Endothelial cell of umbilical vein (primary cell): Measurements from ENCODE around the gene ZP3. TPM values are rescaled to one million over a fixed set of nuclear protein-coding genes. Genes with fewer than 3 reads are reported as not detected.
"Not testable (repeated sequence)": the region's sequence is repeated elsewhere in the genome, so short reads cannot be mapped to it uniquely, and the experiment has no call there.

Source experiments
- BruUV-seq: library from RNA; stranded (reverse); fragments of 400-500 nt; replicated peaks from 2 replicates; lab custom pipeline; 2021; lab: Mats Ljungman, UMichigan
- CTCF ChIA-PET: fragments of 300-600, 350-600 bp; sonication (Branson Sonifier 250); formaldehyde crosslinking; loops from one replicate; lab custom pipeline; 2021; ENCODE audit warnings: antibody characterized with exemption, inconsistent platforms; lab: Charles Lee
- POLR2A ChIA-PET: fragments of 300-600, 350-600 bp; sonication (Branson Sonifier 250); formaldehyde crosslinking; loops from one replicate; lab custom pipeline; 2021; ENCODE audit warnings: antibody characterized with exemption, inconsistent platforms; lab: Charles Lee
- DNase-seq: peaks from one replicate; pipeline ENCODE4 v3.0.0-alpha.2; 2011; ENCODE audit warnings: low read depth, low spot score
- FAIRE-seq: peaks from 2 replicates; lab custom pipeline; 2011; peaks lifted over from hg19 to GRCh38; lab: Jason Lieb, UNC
- H2AFZ ChIP-seq: 2 replicates; pipeline ENCODE4 v1.6.0; 2012; ENCODE audit warnings: low read depth, low read length, control low read depth, inconsistent platforms
- H3K27ac ChIP-seq: 2 replicates; pipeline ENCODE4 v1.5.1; 2011; ENCODE audit warnings: low read depth, mild to moderate bottlenecking, control low read depth, low read length, moderate library complexity; ENCODE audit not compliant: insufficient read depth
- H3K27me3 ChIP-seq, 2 experiments: 2 replicates each; pipeline versions ENCODE4 v1.6.0 to v1.6.1; 2011; ENCODE audit warnings: low read length in 2 of 2, mixed read lengths in 1 of 2; ENCODE audit not compliant: control insufficient read depth in 2 of 2, insufficient read depth in 2 of 2
- H3K36me3 ChIP-seq, 2 experiments: 2 replicates in 1 of 2; 3 replicates in 1 of 2; pipeline ENCODE4 v1.5.1; 2011; ENCODE audit warnings: low read length in 2 of 2, mild to moderate bottlenecking in 1 of 2, moderate library complexity in 1 of 2; ENCODE audit not compliant: control insufficient read depth in 2 of 2, insufficient read depth in 2 of 2; ENCODE audit errors: extremely low read depth in 1 of 2
- H3K4me1 ChIP-seq: 3 replicates; pipeline ENCODE4 v1.5.1; 2011; ENCODE audit warnings: mild to moderate bottlenecking, low read length; ENCODE audit not compliant: control insufficient read depth, insufficient read depth; ENCODE audit errors: extremely low read depth
- H3K4me2 ChIP-seq: 2 replicates; pipeline ENCODE4 v1.6.1; 2011; ENCODE audit warnings: low read length, control low read depth, mixed read lengths; ENCODE audit not compliant: insufficient read depth
- H3K4me3 ChIP-seq, 3 experiments: fragments of 200-600 bp in 1 of 3; sonication (generic), shearing (Covaris generic) in 1 of 3; replicated peaks in 1 of 3; 2 replicates each; pipeline ENCODE4 v1.5.1; 2011 to 2016; ENCODE audit warnings: control low read depth in 3 of 3, low read length in 3 of 3, mild to moderate bottlenecking in 2 of 3, inconsistent platforms in 1 of 3, low read depth in 1 of 3, moderate library complexity in 1 of 3; ENCODE audit not compliant: insufficient read depth in 1 of 3
- H3K79me2 ChIP-seq: 2 replicates; pipeline ENCODE4 v1.6.0; 2012; ENCODE audit warnings: low read length, inconsistent platforms; ENCODE audit not compliant: control insufficient read depth, insufficient read depth
- H3K9ac ChIP-seq: replicated peaks from 2 replicates; pipeline ENCODE3; 2011; ENCODE audit warnings: low read length, control low read depth; ENCODE audit not compliant: insufficient read depth; ENCODE audit errors: extremely low read depth
- H3K9me1 ChIP-seq: replicated peaks from 3 replicates; pipeline ENCODE4 v1.6.0; 2011; ENCODE audit warnings: mild to moderate bottlenecking, low read length; ENCODE audit not compliant: control insufficient read depth, insufficient read depth; ENCODE audit errors: extremely low read depth
- H3K9me3 ChIP-seq: replicated peaks from 2 replicates; pipeline ENCODE4 v1.5.1; 2012; ENCODE audit warnings: low read length, inconsistent platforms; ENCODE audit not compliant: control insufficient read depth, insufficient read depth
- H4K20me1 ChIP-seq: replicated peaks from 2 replicates; pipeline ENCODE3; 2011; ENCODE audit warnings: mild to moderate bottlenecking, low read length; ENCODE audit not compliant: control insufficient read depth, insufficient read depth; ENCODE audit errors: extremely low read depth
- dilution Hi-C: fragments of 300-500 bp; cut with MboI; formaldehyde crosslinking; loops from one replicate; pipeline ENCODE4 v1.15.0; 2019; ENCODE audit warnings: low sequenced_read_pairs; ENCODE audit not compliant: extremely low pct_ligation_motif_present
- intact Hi-C: fragments of 100-400 bp; cut with micrococcal nuclease; formaldehyde crosslinking; loops from one replicate; pipeline ENCODE4 v1.10.0; 2022
- polyA plus RNA-seq, 4 experiments: library from polyadenylated mRNA; depleted of rRNA in 3 of 4; stranded (reverse) in 3 of 4; unstranded in 1 of 4; fragments of >200 nt; gene quantifications; 2 replicates each; pipeline versions ENCODE4 v1.2.1 to v1.2.3, GENCODE V29; 2011 to 2012; ENCODE audit warnings: missing spikeins in 1 of 4
- total RNA-seq: library from RNA; stranded (reverse); gene quantifications from 2 replicates; pipeline ENCODE4 v1.2.3, GENCODE V29; 2021

ZP3 gene
- total and polyA plus RNA-seq, 2 donors (not counting 3 experiments of a cell fraction or from before 2014, with no cell fraction given) = 3.0 to 4.0 TPM

GRCh38 chr7:76457017-76457416 is 32.3 kb downstream of the ZP3 start:
- H3K9me1 ChIP-seq, H3K4me2 ChIP-seq, DNase-seq, CTCF ChIA-PET, H3K9me3 ChIP-seq, FAIRE-seq, H3K4me3 ChIP-seq, dilution Hi-C loops, H3K27me3 ChIP-seq, intact Hi-C loops, H3K79me2 ChIP-seq, H3K4me1 ChIP-seq, POLR2A ChIA-PET, H2AFZ ChIP-seq, H3K27ac ChIP-seq, BruUV-seq, H4K20me1 ChIP-seq, H3K9ac ChIP-seq, H3K36me3 ChIP-seq: not testable (repeated sequence)

GRCh38 chr7:76458504-76458903 is 33.8 kb downstream of the ZP3 start:
- DNase-seq, H3K9me3 ChIP-seq, POLR2A ChIA-PET, H3K79me2 ChIP-seq, H3K4me1 ChIP-seq, H3K27me3 ChIP-seq, CTCF ChIA-PET, FAIRE-seq, H4K20me1 ChIP-seq, H3K4me3 ChIP-seq, intact Hi-C loops, dilution Hi-C loops, H2AFZ ChIP-seq, H3K4me2 ChIP-seq, H3K9ac ChIP-seq, H3K36me3 ChIP-seq, BruUV-seq, H3K9me1 ChIP-seq, H3K27ac ChIP-seq: not testable (repeated sequence)

GRCh38 chr7:76460767-76461166 is 36.0 kb downstream of the ZP3 start:
- H4K20me1 ChIP-seq, FAIRE-seq, H3K9ac ChIP-seq, POLR2A ChIA-PET, H3K9me1 ChIP-seq, H3K4me2 ChIP-seq, BruUV-seq, H2AFZ ChIP-seq, dilution Hi-C loops, H3K79me2 ChIP-seq, H3K36me3 ChIP-seq, H3K4me1 ChIP-seq, CTCF ChIA-PET, H3K4me3 ChIP-seq, DNase-seq, intact Hi-C loops, H3K27me3 ChIP-seq, H3K27ac ChIP-seq, H3K9me3 ChIP-seq: not testable (repeated sequence)

GRCh38 chr7:76461464-76462101 is 36.8 kb downstream of the ZP3 start, which contains the start of gene DTX2:
DTX2 (plus strand) TSS chr7:76461709; CDS start chr7:76480510, 18,801 bp downstream.
- FAIRE-seq = peak; percentile 96
- POLR2A ChIA-PET, H3K27me3 ChIP-seq, H3K9me3 ChIP-seq, CTCF ChIA-PET, H3K79me2 ChIP-seq, H3K9ac ChIP-seq, H3K4me2 ChIP-seq, intact Hi-C loops, H2AFZ ChIP-seq, H3K4me1 ChIP-seq, H3K36me3 ChIP-seq, BruUV-seq, H3K27ac ChIP-seq, DNase-seq, dilution Hi-C loops, H3K9me1 ChIP-seq, H4K20me1 ChIP-seq: not testable (repeated sequence)
- peak within 1 kb of the TSS in 1 of 3 experiments; percentile 62 for H3K4me3 ChIP-seq
